Measurements from ENCODE around the gene ERICH3. TPM values are rescaled to one million over a fixed set of nuclear protein-coding genes. Genes with fewer than 3 reads are reported as not detected.

ERICH3 gene
- total and polyA plus RNA-seq, 9 of the 15 experiments (the other 6 are each of a cell fraction or from before 2014, with no cell fraction given) = not detected

- H4K20me1 ChIP-seq (replicated peaks; ENCODE audit: control insufficient read depth, insufficient read depth, low read length) = no peaks in the 10 kb centered on the region
- DNase-seq (ENCODE audit: extremely low read depth in 1 of 4, low spot score in 3 of 4) (no peak), ATAC-seq (no peak), FAIRE-seq (no peak)
- TF ChIP-seq STAT5A (IDR thresholded peaks at IDR 0.05; ENCODE audit: borderline replicate concordance, low read length) (no peak), ZFX (CRISPR knock-in tag; IDR thresholded peaks at IDR 0.05) (no peak), USF2 (CRISPR knock-in tag; IDR thresholded peaks at IDR 0.05) (no peak), CEBPB (tag; IDR thresholded peaks at IDR 0.05) (no peak), PYGO2 (tag; IDR thresholded peaks at IDR 0.05) (no peak), ATF3 (IDR thresholded peaks at IDR 0.05) (no peak), ATF3 (CRISPR knock-in tag; conservative IDR thresholded peaks at IDR 0.05) (no peak), ZNF134 (CRISPR knock-in tag; conservative IDR thresholded peaks at IDR 0.05) (no peak), CHAMP1 (IDR thresholded peaks at IDR 0.05) (no peak), FOSL1 (tag; conservative IDR thresholded peaks at IDR 0.05) (no peak), ZNF699 (CRISPR knock-in tag; IDR thresholded peaks at IDR 0.05; ENCODE audit: insufficient replicate concordance) (no peak)
- BruUV-seq (replicated peaks) = no TSS peak
- no peak overlapping the region for H3K9ac ChIP-seq (ENCODE audit: insufficient read depth in 1 of 2, low read depth in 2 of 2, low read length in 2 of 2)
- POLR2A ChIA-PET = no interaction called here
- in situ Hi-C loops (cut with MboI) (no loop called here), intact Hi-C loops (cut with micrococcal nuclease) (no loop called here)
- no peaks in the 10 kb centered on the region for H3K9me1 ChIP-seq (ENCODE audit: control insufficient read depth, insufficient read depth, low read length)
- H3K27me3 ChIP-seq (ENCODE audit: control insufficient read depth in 2 of 2, insufficient read depth in 2 of 2, low read length in 2 of 2) = no peaks in the 10 kb centered on the region
- CTCF ChIA-PET (ENCODE audit: low intra/inter-chr PET ratio) = no interaction called here
- no peaks in the 10 kb centered on the region for H3K79me2 ChIP-seq (ENCODE audit: control insufficient read depth, insufficient read depth, low read length)
- H3K9me3 ChIP-seq (replicated peaks; ENCODE audit: control insufficient read depth, insufficient read depth, low read depth, low read length) = no peaks in the 10 kb centered on the region
- H2AFZ ChIP-seq (ENCODE audit: low read depth, low read length) = no peak overlapping the region
- no peaks in the 10 kb centered on the region for H3K4me1 ChIP-seq (replicated peaks in 1 of 2; ENCODE audit: control insufficient read depth in 2 of 2, insufficient read depth in 2 of 2, low read length in 2 of 2)
- no peaks in the 10 kb centered on the region for H3K36me3 ChIP-seq (ENCODE audit: control insufficient read depth, insufficient read depth, low read length)
- H3K27ac ChIP-seq (ENCODE audit: extremely low read depth, low read depth, low read length) = no peak overlapping the region
- H3K4me2 ChIP-seq (ENCODE audit: insufficient read depth, low read length) = no peak overlapping the region
- H3K4me3 ChIP-seq = no peak overlapping the region
- 0% methylated on average over 2 of the region's 2 CpGs for WGBS (ENCODE audit: insufficient coverage, low coverage, missing lambda C conversion rate)
Measured at GRCh38 chr1:74578101-74578500, 95.5 kb downstream of the ERICH3 start.
